Osteoblast (primary cell): ENCODE data around the gene DMD. TPM values are rescaled to one million over a fixed set of nuclear protein-coding genes. Genes with fewer than 3 reads are reported as not detected.
A peak's percentile ranks its signal among the peaks of the same experiment; 100 is the strongest.

Source experiments
- DNase-seq: peaks from one replicate; pipeline ENCODE4 v3.0.0; 2011; ENCODE audit warnings: low spot score, mixed read lengths; ENCODE audit not compliant: insufficient read length; ENCODE audit errors: missing footprints
- H2AFZ ChIP-seq: 2 replicates; pipeline ENCODE4 v1.6.0; 2011; ENCODE audit warnings: mild to moderate bottlenecking, low read length
- H3K27ac ChIP-seq: 2 replicates; pipeline ENCODE4 v1.5.1; 2011; ENCODE audit warnings: mild to moderate bottlenecking, low read depth, low read length, moderate library complexity
- H3K27me3 ChIP-seq: 2 replicates; pipeline ENCODE4 v1.6.0; 2012; ENCODE audit warnings: mild to moderate bottlenecking, control low read depth, inconsistent platforms, low read length, moderate library complexity; ENCODE audit not compliant: insufficient read depth
- H3K36me3 ChIP-seq: 2 replicates; pipeline ENCODE4 v1.5.1; 2011; ENCODE audit warnings: mild to moderate bottlenecking, low read length, control low read depth, moderate library complexity; ENCODE audit not compliant: insufficient read depth
- H3K4me1 ChIP-seq: 2 replicates; pipeline ENCODE4 v1.5.1; 2011; ENCODE audit warnings: mild to moderate bottlenecking, low read length, control low read depth, moderate library complexity; ENCODE audit not compliant: insufficient read depth
- H3K4me2 ChIP-seq: 2 replicates; pipeline ENCODE4 v1.6.0; 2011; ENCODE audit warnings: mild to moderate bottlenecking, low read length; ENCODE audit not compliant: insufficient read depth
- H3K4me3 ChIP-seq: fragments of 200-600 bp; sonication (generic); 3 replicates; pipeline ENCODE4 v1.5.1; 2012; ENCODE audit warnings: mild to moderate bottlenecking, low read length, inconsistent platforms; ENCODE audit not compliant: insufficient read depth
- H3K79me2 ChIP-seq: 2 replicates; pipeline ENCODE4 v1.6.0; 2012; ENCODE audit warnings: mild to moderate bottlenecking, low read length, control low read depth, inconsistent platforms; ENCODE audit not compliant: insufficient read depth
- H3K9me3 ChIP-seq: 2 replicates; pipeline ENCODE4 v1.5.1; 2011; ENCODE audit warnings: low read depth, low read length, control low read depth
- H4K20me1 ChIP-seq: 2 replicates; pipeline ENCODE4 v1.6.0; 2012; ENCODE audit warnings: mild to moderate bottlenecking, low read length, control low read depth; ENCODE audit not compliant: insufficient read depth
- total RNA-seq: library from RNA; depleted of rRNA; stranded (reverse); fragments of >200 nt; gene quantifications from 2 replicates; pipeline ENCODE4 v1.2.3, GENCODE V29; 2012
- TF ChIP-seq, protein P1 (sequence below): IDR thresholded peaks from 2 replicates; pipeline ENCODE4 v1.5.1; 2011; ENCODE audit warnings: mild to moderate bottlenecking, low read depth, low read length, moderate library complexity; ENCODE audit errors: extremely low read depth

The DMD gene
- total RNA-seq, 1 donor = 12.7 TPM

DNA sequence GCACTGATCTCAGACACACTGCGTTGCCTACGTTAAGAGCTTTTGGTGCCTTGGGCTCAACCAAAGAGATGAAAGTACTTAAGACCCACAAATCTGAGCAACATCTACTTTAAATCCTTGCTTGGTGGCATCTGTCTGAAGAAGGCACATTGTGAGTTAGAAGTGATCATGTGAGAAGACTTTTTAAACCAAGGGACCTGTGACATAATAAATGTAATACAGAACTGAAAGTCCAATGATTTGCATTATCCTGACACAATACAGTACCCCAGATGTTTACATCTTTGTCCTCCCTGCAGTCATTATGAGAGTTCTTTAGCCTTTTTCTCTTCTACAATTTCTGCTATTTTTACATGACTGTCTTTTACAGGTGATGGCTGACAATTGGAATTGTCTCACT lies 2042.8 kb downstream of the DMD start:
- DNase-seq = no peak

DNA sequence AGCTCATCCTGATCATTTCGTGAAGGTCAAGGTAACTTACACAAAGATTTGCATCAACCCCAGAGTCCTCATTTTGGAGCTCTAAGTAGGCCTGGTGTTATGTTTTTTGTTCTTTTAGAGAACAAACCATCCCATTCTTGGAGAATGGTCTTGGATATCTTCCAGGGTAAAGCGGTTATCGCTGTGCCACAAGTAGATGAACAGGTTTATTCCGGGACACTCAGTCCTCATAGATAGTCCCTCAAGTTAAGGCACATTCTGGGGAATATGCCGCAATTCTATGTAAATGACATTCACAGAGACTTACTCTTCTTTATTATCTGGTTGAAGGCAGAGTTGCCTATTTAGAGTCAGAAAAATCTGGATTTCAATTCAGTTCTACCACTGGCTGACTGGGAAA lies 2044.5 kb downstream of the DMD start:
- H3K4me1 ChIP-seq = no peaks in the 10 kb centered on the region
- no peak overlapping the region for H3K4me3 ChIP-seq
- no peak for DNase-seq
- H4K20me1 ChIP-seq = no peaks in the 10 kb centered on the region
- no peak overlapping the region for H3K27ac ChIP-seq
- no peaks in the 10 kb centered on the region for H3K79me2 ChIP-seq
- no peak overlapping the region for H2AFZ ChIP-seq
- H3K4me2 ChIP-seq = no peak overlapping the region
- H3K36me3 ChIP-seq = no peaks in the 10 kb centered on the region
- no peaks in the 10 kb centered on the region for H3K27me3 ChIP-seq
- TF ChIP-seq, protein P1, sequence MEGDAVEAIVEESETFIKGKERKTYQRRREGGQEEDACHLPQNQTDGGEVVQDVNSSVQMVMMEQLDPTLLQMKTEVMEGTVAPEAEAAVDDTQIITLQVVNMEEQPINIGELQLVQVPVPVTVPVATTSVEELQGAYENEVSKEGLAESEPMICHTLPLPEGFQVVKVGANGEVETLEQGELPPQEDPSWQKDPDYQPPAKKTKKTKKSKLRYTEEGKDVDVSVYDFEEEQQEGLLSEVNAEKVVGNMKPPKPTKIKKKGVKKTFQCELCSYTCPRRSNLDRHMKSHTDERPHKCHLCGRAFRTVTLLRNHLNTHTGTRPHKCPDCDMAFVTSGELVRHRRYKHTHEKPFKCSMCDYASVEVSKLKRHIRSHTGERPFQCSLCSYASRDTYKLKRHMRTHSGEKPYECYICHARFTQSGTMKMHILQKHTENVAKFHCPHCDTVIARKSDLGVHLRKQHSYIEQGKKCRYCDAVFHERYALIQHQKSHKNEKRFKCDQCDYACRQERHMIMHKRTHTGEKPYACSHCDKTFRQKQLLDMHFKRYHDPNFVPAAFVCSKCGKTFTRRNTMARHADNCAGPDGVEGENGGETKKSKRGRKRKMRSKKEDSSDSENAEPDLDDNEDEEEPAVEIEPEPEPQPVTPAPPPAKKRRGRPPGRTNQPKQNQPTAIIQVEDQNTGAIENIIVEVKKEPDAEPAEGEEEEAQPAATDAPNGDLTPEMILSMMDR = no peak
- H3K9me3 ChIP-seq = no peaks in the 10 kb centered on the region

More for the DNA sequence above, 2042.8 kb downstream of the DMD start:
- Histone ChIP-seq H2AFZ (no peak overlapping the region), H3K4me2 (no peak overlapping the region), H3K27me3 (no peaks in the 10 kb centered on the region), H3K36me3 (no peaks in the 10 kb centered on the region), H3K79me2 (no peaks in the 10 kb centered on the region), H3K4me3 (no peak overlapping the region), H3K9me3 (no peaks in the 10 kb centered on the region), H4K20me1 (no peaks in the 10 kb centered on the region), H3K27ac (no peak overlapping the region), H3K4me1 (no peaks in the 10 kb centered on the region)
- TF ChIP-seq, protein P1 = no peak

DNA sequence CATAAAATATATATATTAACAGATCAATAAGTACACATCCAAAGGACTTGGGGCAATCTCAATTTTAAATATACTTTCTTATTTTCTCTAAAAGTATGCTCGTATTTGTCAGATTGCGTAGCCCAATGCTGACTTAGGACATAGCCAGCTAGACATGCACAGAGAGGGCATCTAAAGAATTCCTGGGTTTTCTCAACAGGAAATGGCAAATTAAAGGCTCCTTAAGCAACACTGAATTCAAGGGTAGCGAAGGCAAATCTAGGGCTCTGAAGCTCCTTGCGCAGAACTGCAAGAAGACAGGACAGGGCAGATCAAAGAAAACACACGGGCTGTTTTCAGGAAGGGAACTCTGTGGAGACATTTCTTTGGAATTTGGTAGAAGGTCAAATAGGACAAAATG lies 2044.9 kb downstream of the DMD start:
- TF ChIP-seq, protein P1 = no peak
- H4K20me1 ChIP-seq = no peaks in the 10 kb centered on the region

DNA sequence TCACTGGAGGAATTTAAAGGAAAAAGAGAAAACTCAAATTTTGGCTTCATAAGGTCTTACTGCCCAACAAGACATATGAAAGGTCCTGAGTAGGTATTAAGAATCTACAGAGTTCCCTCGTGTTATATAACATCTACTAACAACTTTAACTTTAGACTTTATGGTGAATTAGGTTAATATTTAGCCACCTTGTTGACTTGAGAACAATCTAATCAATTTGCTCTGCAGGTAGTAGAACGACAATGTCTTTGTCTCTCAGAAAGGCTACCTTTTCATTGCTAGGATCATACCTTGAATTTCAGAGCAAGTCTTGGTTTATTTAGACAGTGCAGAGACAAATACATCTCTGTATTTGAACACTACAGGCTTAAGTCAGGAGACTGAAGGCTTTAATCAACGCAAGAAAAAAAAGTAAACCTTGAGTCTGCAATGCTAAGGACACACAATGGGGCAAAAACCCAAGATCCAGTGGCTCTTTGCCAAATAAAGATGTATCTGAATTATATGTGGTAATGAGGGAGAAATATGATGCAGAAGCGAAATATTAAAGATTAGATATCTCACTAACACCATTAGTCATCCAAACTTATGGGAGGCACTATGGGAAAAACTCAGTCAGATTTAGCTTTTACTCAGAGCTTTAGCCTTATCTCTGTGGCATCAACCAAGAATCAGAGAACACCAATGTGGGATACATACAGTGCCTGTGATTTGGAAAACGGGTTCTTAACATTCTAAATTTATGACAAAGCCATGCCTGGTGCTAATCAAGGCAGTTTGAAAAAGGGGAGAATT lies 2045.9 kb downstream of the DMD start:
- Histone ChIP-seq H3K4me3 (no peak overlapping the region), H4K20me1 (no peaks in the 10 kb centered on the region), H3K4me2 (no peak overlapping the region), H3K27me3 (no peaks in the 10 kb centered on the region), H3K4me1 (no peaks in the 10 kb centered on the region), H3K27ac (no peak overlapping the region), H3K9me3 (no peaks in the 10 kb centered on the region), H3K79me2 (no peaks in the 10 kb centered on the region), H3K36me3 (no peaks in the 10 kb centered on the region), H2AFZ (no peak overlapping the region)
- TF ChIP-seq, protein P1 = no peak
- DNase-seq = peak; percentile 18

More for the DNA sequence above, 2044.9 kb downstream of the DMD start:
- Histone ChIP-seq H3K4me3 (no peak overlapping the region), H3K79me2 (no peaks in the 10 kb centered on the region), H3K4me2 (no peak overlapping the region), H3K36me3 (no peaks in the 10 kb centered on the region), H3K27me3 (no peaks in the 10 kb centered on the region), H3K4me1 (no peaks in the 10 kb centered on the region), H2AFZ (no peak overlapping the region), H3K9me3 (no peaks in the 10 kb centered on the region), H3K27ac (no peak overlapping the region)
- DNase-seq = no peak
